HG03520 (cell line): ENCODE results near the gene GSG1L.
"Not testable (repeated sequence)": the region's sequence is repeated elsewhere in the genome, so short reads cannot be mapped to it uniquely, and the experiment has no call there.

Source experiments
- ATAC-seq: cut with Tn5 transposase; IDR thresholded peaks from one replicate; pipeline ENCODE4 v1.9.1; 2021; ENCODE audit warnings: mild to moderate bottlenecking, moderate library complexity; ENCODE audit not compliant: unreplicated experiment

GSG1L gene

GRCh38 chr16:27911486-27911885 is 152.0 kb downstream of the GSG1L start:
- no peak for ATAC-seq

- ATAC-seq: no peak
Measured at GRCh38 chr16:27907457-27907972, 156.0 kb downstream of the GSG1L start.

DNA sequence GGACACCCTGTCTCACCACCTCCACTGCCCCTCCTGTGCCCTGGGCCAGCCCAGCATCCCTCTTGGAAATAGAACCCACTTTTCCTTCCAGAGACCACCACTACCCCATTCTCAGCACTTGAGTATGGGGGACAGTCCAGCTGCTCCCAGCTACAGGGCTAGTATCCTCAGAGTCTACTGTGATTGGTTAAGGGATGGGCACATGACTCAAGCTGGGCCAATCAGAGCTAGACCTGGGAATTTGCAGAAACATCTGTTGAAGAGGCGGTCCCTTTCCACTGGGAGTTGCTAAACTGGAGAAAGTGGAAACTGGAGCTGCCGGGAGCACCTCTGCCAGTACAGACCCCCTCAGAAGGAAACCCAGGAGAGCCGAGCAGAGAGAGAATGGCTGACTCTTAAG is 156.6 kb downstream of the GSG1L start:
- no peak for ATAC-seq

GRCh38 chr16:27903046-27903655 is 160.4 kb downstream of the GSG1L start:
- ATAC-seq: no peak

GRCh38 chr16:27902551-27902950 is 161.0 kb downstream of the GSG1L start:
- ATAC-seq: no peak

DNA sequence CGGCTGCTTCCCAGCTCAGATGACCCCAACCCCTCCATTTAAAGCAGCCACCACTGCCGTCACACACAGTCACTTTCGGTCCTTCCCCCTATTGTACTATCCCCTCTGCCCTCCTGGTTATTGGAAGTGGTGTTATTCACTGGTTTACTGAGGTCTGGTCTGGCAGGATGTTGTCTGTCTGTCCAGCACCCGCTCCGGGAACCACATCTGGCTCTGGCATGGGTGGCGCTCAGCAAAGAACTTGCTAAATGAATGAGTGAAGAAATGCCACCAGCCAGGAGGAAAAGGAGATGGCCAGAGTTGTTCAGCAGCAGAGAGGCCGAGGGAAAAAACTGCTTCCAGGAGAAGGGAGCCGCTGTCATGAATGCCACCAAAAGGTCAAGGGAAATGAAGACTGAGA is 161.6 kb downstream of the GSG1L start:
- ATAC-seq: no peak

- no peak for ATAC-seq
Measured at GRCh38 chr16:27899736-27900135, 163.8 kb downstream of the GSG1L start.

- no peak for ATAC-seq
Measured at GRCh38 chr16:27894386-27894785, 169.1 kb downstream of the GSG1L start.

DNA sequence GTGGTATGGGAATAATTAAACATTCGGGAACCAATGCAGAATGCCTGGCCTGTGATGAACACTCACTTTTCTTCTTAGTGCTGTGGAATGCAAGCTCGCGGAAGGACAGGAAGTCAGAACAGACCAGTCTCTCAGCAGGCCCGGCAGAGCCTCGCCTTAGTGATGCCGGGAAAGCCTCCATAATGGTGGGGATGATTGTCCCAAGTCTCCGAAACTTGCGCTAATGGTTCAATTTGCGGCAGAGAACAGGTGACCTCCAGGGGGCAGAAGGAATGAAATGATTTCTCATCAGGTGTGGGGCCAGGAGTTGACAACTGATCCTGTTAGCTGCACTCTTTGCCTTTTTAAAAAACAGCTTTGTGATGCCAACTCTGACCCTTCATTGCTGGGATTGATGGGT is 170.6 kb downstream of the GSG1L start:
- no peak for ATAC-seq

- no peak for ATAC-seq
Measured at GRCh38 chr16:27890866-27891265, 172.6 kb downstream of the GSG1L start.

DNA sequence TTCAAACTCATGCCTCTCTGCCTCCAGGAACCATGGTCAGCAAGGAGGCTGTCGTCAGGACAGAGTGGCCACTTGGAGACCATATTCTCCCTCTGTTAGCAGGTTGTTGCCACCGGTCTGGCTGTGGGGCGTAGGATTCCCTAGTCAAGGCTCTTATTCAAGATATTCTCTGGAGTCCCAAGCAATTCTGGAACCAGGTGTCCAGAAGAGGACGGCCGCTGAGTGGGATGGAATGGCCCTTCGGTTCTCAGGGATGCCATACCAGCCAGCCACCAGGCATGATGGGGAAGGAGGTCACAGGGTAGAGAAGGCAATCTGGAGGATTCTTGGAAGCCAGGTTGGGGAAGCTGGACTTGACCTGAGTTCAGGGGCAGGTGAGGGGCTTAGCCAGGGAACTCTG is 173.5 kb downstream of the GSG1L start:
- ATAC-seq: no peak

- ATAC-seq: no peak
Measured at GRCh38 chr16:27883576-27883975, 179.9 kb downstream of the GSG1L start.

DNA sequence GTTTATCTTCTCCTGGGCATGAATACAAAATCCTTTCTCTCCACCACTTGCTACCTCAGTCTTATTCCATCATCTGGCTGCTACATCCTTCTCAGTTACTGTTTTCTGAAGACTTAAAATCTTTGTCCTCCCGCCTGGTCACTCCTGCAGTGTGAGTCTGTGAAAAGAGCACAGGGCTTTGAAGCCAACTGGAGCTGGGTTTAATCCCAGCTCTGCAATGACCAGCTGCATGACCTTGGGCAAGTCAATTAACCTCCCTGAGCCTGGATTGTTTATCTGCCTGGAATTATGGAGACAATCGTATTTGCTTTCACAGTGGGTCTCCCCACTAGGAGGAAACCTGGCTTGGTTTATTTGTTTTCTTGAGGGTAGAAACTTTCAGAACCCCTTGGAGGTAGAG is 183.2 kb downstream of the GSG1L start:
- no peak for ATAC-seq

GRCh38 chr16:27879601-27880247 is 183.8 kb downstream of the GSG1L start:
- no peak for ATAC-seq

- not testable (repeated sequence) for ATAC-seq
Measured at GRCh38 chr16:27872627-27873026, 190.9 kb downstream of the GSG1L start.

DNA sequence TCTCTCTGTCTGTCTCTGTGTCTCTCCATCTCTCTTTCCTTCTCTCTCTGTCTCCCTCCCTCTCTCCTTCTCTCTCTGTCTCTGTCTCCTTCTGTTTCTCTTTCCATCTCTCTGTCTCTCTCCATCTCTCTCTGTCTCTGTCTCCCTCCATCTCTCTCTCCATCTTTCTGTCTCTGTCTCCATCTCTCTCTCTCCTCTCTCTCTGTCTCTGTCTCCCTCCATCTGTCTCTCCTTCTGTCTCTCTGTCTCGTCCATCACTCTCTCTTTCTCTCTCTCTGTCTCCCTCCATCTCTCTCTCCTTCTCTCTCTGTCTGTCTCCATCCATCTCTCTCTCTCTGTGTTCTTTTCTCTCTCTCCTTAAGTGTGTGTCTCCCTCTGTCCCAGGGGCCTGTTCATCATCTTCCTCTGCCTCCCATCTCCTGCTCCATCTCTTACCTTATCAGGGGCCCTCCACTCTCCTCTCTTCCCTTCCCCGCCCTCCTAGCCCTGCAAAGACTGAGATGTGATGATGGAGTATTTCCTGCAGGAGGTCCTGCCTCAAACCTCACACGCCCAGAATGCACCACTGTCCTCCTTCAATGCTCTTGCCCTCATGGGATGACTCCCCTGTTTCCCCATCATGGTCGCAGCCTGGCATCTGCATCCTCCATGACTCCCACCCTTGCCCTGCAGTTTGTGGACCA is 193.3 kb downstream of the GSG1L start:
- no peak for ATAC-seq

DNA sequence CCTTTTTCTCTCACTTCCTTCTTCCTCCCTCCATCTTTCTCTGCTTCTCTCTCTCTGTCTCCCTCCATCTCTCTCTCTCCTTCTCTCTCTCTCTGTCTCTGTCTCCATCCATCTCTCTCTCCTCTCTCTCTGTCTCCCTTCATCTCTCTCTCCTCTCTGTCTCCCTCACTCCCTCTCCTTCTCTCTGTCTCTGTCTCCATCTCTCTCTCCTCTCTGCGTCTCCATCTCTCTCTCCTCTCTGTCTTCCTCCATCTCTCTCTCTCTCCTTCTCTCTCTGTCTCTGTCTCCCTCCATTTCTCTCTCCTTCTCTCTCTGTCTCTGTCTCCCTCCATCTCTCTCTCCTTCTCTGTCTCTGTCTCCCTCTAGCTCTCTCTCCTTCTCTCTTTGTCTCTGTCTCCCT is 194.1 kb downstream of the GSG1L start:
- ATAC-seq: no peak

- no peak for ATAC-seq
Measured at GRCh38 chr16:27868180-27868579, 195.3 kb downstream of the GSG1L start.

- ATAC-seq: no peak
Measured at GRCh38 chr16:27867122-27868110, 196.1 kb downstream of the GSG1L start.

- no peak for ATAC-seq
Measured at GRCh38 chr16:27863377-27863776, 200.1 kb downstream of the GSG1L start.

GRCh38 chr16:27862953-27863352 is 200.6 kb downstream of the GSG1L start:
- no peak for ATAC-seq
